HG03060 (cell line): Measurements from ENCODE around the gene HECTD2.
"Not testable (repeated sequence)": the region's sequence is repeated elsewhere in the genome, so short reads cannot be mapped to it uniquely, and the experiment has no call there.

Experiments
- ATAC-seq: cut with Tn5 transposase; IDR thresholded peaks from one replicate; pipeline ENCODE4 v1.9.1; 2021; ENCODE audit warnings: low read depth, moderate number of reproducible peaks; ENCODE audit not compliant: unreplicated experiment

The HECTD2 gene

GRCh38 chr10:91410638-91411371, 661 bp downstream of the HECTD2 start:
- ATAC-seq: no peak

GRCh38 chr10:91411621-91412020, 1.5 kb downstream of the HECTD2 start:
- ATAC-seq: no peak

DNA sequence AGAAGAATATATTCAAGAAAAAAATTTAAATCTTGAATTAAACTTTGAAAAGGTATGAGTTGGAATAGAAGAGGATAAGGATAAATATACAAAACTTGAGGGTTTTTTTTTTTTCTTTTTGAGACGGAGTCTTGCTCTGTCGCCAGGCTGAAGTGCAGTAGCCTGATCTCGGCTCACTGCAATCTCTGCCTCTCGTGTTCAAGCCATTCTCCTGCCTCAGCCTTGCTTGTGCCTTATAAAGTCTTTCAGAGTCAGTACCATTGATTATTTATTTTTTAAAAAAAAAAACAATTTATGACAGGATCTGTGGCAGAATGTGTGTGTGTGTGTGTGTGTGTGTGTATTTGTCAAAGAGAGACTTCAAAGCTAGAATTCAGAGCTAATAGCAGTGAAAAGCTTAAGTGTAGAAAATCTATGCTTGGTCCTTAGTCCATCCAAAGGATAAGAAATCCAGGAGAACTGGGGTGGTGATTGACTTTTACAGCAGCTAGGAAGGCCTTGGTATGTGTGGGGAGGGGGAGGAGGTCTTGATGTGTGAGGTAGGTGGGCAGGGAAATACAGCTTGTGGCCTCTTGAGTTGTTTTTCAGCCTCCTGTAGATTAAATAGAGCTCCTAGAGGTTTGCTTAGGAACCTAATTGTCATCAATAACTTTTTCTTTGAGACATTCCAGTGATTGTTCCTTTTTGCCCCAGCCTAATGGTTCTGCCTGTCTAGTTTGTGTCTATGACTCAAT, 2.4 kb downstream of the HECTD2 start:
- ATAC-seq: no peak

DNA sequence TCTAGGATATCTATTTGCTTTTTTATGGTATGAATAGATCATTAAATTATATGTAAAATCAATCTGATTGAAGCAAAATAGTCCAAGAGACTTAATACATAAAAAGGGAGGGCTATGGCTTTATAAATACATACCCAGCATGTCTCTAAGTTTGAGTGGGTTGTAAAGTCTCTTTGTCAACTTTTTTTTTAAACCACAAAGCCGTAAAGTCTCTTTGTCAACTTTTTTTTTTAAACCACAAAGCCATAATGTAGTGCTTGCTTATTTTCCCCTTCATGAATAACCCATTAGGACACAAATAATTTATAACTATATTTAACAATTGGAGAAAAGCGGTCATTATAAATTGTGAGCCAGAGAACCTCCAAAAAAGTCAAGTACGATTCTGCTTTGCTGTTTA, 5.7 kb downstream of the HECTD2 start:
- ATAC-seq: no peak

GRCh38 chr10:91416339-91416855, 6.3 kb downstream of the HECTD2 start:
- no peak for ATAC-seq

DNA sequence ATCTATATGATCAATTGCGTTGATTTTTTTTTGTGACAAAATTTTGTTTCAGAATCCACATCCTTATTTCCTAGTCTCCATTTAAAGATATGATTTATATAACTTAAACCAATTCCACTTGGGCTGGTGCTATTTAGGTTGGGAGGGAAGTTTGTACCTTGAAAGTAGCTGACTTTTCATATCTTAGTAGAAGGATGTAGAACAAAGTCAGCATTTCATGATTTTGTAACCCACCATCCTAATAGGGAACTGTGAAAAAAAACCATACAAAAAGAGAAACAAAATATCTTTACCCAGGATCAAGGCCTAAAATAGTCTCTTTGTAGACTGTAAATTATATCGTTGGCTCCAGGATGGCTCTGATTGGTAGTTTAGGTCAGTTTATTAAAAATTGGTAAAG, 8.3 kb downstream of the HECTD2 start:
- ATAC-seq: no peak

- ATAC-seq: no peak
Observed at GRCh38 chr10:91420868-91421267, 10.7 kb downstream of the HECTD2 start.

GRCh38 chr10:91422915-91423314, 12.8 kb downstream of the HECTD2 start:
- ATAC-seq: no peak

DNA sequence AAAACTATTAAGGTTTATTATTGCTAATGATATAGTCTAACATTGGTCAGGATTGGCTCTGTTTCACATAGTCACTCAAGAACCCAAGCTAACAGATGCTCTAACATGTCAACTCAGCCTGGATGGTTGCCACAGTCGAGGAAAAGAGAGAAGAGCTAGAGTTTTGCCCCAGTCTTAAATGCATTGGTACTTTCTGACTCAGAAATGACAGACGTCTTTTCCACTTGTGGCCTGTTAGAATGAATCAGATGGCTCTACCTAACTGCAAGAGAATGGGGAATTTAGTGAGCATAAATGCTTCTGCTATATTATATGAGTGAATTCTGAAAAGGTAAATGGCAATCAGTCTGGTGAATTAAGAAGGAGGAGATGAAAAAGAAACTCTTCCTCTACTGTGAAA, 13.9 kb downstream of the HECTD2 start:
- no peak for ATAC-seq

- ATAC-seq: no peak
Observed at GRCh38 chr10:91432175-91432574, 22.0 kb downstream of the HECTD2 start.

DNA sequence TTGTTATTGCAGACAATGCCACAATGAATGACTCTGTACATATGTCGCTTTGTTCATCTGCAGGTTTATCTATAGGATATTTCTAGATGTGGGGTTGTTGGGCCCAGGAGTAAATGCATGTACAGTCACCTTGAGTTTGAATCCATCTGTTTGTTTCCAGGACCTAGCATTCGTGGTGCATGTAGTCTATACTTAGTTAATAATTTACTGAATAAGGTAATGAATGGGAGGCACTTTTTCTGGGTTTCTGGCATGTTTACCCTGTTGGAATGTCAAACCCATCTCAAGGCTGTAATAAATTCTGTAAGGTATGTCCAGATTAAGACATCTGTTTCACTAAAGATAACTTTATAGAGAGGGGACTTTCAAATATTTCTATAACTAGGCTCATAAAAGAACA, 23.5 kb downstream of the HECTD2 start:
- ATAC-seq: no peak

GRCh38 chr10:91434041-91434440, 23.9 kb downstream of the HECTD2 start:
- no peak for ATAC-seq

DNA sequence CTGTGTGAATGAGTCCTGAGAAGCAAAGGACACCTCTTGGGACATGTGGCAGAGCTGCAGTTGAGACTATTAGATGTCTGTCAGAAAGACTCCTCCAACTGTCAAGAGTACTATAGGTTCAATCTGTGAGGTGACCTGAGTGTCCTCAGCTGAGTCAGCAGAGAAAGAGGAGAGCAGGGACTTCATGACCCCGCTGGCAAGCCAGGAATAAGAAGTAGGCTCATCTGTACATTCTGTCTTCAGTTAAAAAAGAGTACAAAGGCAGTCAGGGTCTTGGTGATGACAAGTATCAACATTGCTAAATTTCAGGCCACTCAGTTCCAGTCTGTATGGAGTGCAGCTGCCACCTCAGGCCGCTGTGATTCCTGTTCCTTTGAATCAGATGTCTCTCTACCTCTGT, 25.1 kb downstream of the HECTD2 start:
- no peak for ATAC-seq

- ATAC-seq: not testable (repeated sequence)
Observed at GRCh38 chr10:91438228-91438627, 28.1 kb downstream of the HECTD2 start.

GRCh38 chr10:91444211-91445182, 34.4 kb downstream of the HECTD2 start:
- ATAC-seq: no peak

- no peak for ATAC-seq
Observed at GRCh38 chr10:91452063-91452462, 41.9 kb downstream of the HECTD2 start.

DNA sequence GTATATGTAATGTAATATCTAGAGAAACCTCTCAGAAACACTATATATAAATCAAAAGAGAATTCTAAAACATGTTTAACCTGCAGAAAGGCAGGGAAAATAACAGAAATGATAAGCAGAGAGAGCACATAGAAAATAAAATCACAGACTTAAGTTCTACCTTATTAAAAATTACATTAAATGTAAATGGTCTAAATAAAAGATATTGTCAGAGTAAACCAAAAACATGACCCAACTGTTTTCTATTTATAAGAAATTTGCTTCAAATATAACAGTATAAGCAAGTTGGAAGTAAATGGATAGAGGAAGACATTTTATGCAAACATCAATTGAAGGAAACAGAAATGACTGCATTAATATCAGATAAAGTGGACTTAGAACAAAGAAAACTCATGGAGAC, 43.4 kb downstream of the HECTD2 start:
- ATAC-seq: no peak

DNA sequence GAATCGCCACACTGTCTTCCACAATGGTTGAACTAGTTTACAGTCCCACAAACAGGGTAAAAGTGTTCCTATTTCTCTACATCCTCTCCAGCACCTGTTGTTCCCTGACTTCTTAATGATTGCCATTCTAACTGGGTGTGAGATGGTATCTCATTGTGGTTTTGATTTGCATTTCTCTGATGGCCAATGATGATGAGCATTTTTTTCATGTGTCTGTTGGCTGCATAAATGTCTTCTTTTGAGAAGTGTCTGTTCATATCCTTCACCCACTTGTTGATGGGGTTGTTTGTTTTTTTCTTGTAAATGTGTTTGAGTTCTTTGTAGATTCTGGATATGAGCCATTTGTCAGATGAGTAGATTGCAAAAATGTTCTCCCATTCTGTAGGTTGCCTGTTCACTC, 45.0 kb downstream of the HECTD2 start:
- not testable (repeated sequence) for ATAC-seq

DNA sequence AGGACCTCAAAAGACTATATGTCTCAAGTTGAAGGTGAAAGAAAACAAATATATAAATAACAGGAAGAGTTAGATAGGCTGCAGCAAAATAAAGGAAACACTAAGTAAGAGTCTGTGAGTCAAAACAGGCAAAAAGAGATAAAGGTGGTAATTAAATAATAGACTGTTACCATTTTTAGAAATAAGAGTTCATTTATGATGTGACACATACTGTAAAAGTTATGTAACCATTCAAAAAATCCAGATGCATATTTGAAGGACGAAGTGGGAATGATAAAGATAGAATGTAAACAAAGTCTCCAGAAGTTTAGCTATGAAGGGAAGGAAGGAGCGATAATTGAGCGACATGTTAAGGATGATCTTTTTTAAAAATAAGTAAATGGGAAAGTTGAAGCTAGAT, 50.5 kb downstream of the HECTD2 start:
- ATAC-seq: no peak

DNA sequence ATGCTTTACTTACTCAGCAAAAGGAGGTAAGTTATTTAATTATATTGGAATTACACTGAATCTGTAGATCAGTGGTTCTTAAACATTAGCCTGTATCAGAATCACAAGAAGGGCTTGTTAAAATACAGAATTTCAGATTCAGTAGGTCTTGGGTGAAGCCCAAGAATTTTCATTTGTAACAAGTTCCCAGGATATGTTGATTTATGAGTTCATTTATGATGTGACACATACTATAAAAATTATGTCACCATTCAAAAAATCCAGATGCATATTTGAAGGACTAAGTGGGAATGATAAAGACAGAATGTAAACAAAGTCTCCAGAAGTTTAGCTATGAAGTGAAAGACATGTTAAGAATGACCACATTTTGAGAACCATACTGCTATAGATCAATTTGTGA, 52.3 kb downstream of the HECTD2 start:
- no peak for ATAC-seq

GRCh38 chr10:91464500-91464899, 54.4 kb downstream of the HECTD2 start:
- no peak for ATAC-seq
